OCI-LY1 (cell line): Measurements from ENCODE around the gene ARL6IP4.

ENCODE experiments used
- H2AFZ ChIP-seq: fragments of 200-600 bp; sonication (generic), shearing (Covaris generic); 2 replicates; pipeline ENCODE4 v1.6.0; 2014; ENCODE audit warnings: antibody characterized with exemption, mild to moderate bottlenecking, low read length
- H3F3A ChIP-seq: fragments of 200-600 bp; sonication (generic), shearing (Covaris generic); 2 replicates; pipeline ENCODE4 v1.6.0; 2014; ENCODE audit warnings: mild to moderate bottlenecking, antibody characterized with exemption, low read length, moderate library complexity; ENCODE audit not compliant: insufficient read depth
- H3K27ac ChIP-seq: fragments of 200-600 bp; sonication (generic); 2 replicates; pipeline ENCODE4 v1.5.1; 2014; ENCODE audit warnings: low read length, mixed run types, mild to moderate bottlenecking, low read depth; ENCODE audit not compliant: poor library complexity, severe bottlenecking
- H3K27me3 ChIP-seq: fragments of 200-600 bp; sonication (generic); 2 replicates; pipeline ENCODE4 v1.6.0; 2014; ENCODE audit warnings: antibody characterized with exemption, mild to moderate bottlenecking, low read length, moderate library complexity; ENCODE audit not compliant: insufficient read depth
- H3K36me3 ChIP-seq: fragments of 200-600 bp; sonication (generic); 2 replicates; pipeline ENCODE4 v1.6.1; 2014; ENCODE audit warnings: mild to moderate bottlenecking, antibody characterized with exemption, low read length, moderate library complexity, mixed read lengths; ENCODE audit not compliant: insufficient read depth
- H3K4me1 ChIP-seq: fragments of 200-600 bp; sonication (generic); 2 replicates; pipeline ENCODE4 v1.5.1; 2014; ENCODE audit warnings: mild to moderate bottlenecking, low read length, moderate library complexity; ENCODE audit not compliant: insufficient read depth, severe bottlenecking
- H3K4me2 ChIP-seq: fragments of 200-600 bp; sonication (generic), shearing (Covaris generic); 2 replicates; pipeline ENCODE4 v1.6.1; 2014; ENCODE audit warnings: low read length
- H3K4me3 ChIP-seq: fragments of 200-600 bp; sonication (generic); 2 replicates; pipeline ENCODE4 v1.5.1; 2014; ENCODE audit warnings: low read length, low read depth, mild to moderate bottlenecking, mixed read lengths; ENCODE audit not compliant: poor library complexity, severe bottlenecking
- H3K79me2 ChIP-seq: fragments of 200-600 bp; shearing (Covaris generic); 2 replicates; pipeline ENCODE4 v1.6.1; 2016; ENCODE audit warnings: mixed run types, low read length, mixed read lengths; ENCODE audit not compliant: insufficient read depth
- H3K9ac ChIP-seq: fragments of 200-600 bp; sonication (generic), shearing (Covaris generic); 2 replicates; pipeline ENCODE4 v1.6.1; 2014; ENCODE audit warnings: mild to moderate bottlenecking, low read length, mixed read lengths
- H3K9me2 ChIP-seq: fragments of 200-600 bp; sonication (generic), shearing (Covaris generic); 2 replicates; pipeline ENCODE4 v1.6.1; 2014; ENCODE audit warnings: low read depth, mild to moderate bottlenecking, low read length, mixed read lengths
- H3K9me3 ChIP-seq: fragments of 200-600 bp; shearing (Covaris generic); 2 replicates; pipeline ENCODE4 v1.6.1; 2014; ENCODE audit warnings: low read length, mixed read lengths
- H4K20me1 ChIP-seq: fragments of 200-600 bp; sonication (generic), shearing (Covaris generic); 2 replicates; pipeline ENCODE4 v1.6.0; 2016; ENCODE audit warnings: mild to moderate bottlenecking, low read length; ENCODE audit not compliant: insufficient read depth
- CTCF ChIP-seq: fragments of 200-600 bp; sonication (generic), shearing (Covaris generic); IDR thresholded peaks from 2 replicates; pipeline ENCODE4 v1.5.1; 2017; ENCODE audit warnings: mild to moderate bottlenecking, antibody characterized with exemption, low read length, moderate library complexity, mixed read lengths
- EZH2 ChIP-seq: fragments of 200-600 bp; sonication (generic), shearing (Covaris generic); IDR thresholded peaks from 2 replicates; pipeline ENCODE4 v1.8.0; 2017; ENCODE audit warnings: borderline replicate concordance, mixed run types, mild to moderate bottlenecking, antibody characterized with exemption, low read length, moderate library complexity, mixed read lengths

Gene ARL6IP4

GRCh38 chr12:122990561-122990960 is 10.1 kb downstream of the ARL6IP4 start:
- Histone ChIP-seq H3K79me2 (no peaks in the 10 kb centered on the region), H3K4me1 (no peaks in the 10 kb centered on the region), H3K27ac (no peak overlapping the region), H3K36me3 (peaks cover 89% of the 10 kb centered on the region), H3K4me3 (no peak overlapping the region), H3F3A (no peaks in the 10 kb centered on the region), H3K9me3 (no peaks in the 10 kb centered on the region), H3K9ac (no peak overlapping the region), H4K20me1 (no peaks in the 10 kb centered on the region), H3K27me3 (no peaks in the 10 kb centered on the region), H3K9me2 (no peaks in the 10 kb centered on the region), H2AFZ (no peak overlapping the region), H3K4me2 (no peak overlapping the region)
- TF ChIP-seq EZH2: no peak
- no peak for TF ChIP-seq CTCF

DNA sequence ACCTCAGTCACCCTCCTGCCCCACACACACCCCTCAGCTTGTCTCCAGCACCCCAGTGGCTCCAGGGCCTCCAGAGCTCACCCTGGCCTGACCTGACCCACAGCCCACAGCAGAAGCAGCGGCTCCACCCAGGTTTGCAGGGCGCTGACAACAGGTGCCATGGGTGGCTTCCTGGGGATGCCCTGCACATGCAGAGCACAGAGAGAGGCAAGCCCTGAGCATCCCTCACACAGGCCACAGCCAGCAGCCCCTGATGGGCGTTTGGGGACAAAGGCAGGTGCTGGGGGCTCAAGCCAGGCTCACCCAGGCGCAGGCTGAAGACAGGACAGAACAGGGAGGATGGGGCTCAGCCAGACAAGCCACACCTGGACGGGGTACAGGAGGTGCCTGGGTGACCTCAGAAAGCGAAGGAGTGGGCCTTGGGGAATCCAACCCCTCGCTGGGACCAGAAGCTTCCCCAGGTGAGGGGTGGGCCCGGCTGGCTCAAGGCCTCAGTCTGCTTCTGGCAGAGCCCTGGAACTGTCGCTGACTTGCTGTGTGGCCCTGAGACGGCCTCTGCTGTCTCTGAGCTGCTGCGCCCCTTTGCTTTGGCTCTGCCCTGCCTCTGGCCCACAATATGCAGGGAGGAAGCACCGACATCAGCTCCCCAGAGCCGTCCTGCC is 10.6 kb downstream of the ARL6IP4 start:
- no peak overlapping the region for H3K4me3 ChIP-seq
- H3K79me2 ChIP-seq: no peaks in the 10 kb centered on the region
- H4K20me1 ChIP-seq: no peaks in the 10 kb centered on the region
- H3K4me1 ChIP-seq: no peaks in the 10 kb centered on the region
- no peaks in the 10 kb centered on the region for H3K9me3 ChIP-seq
- no peaks in the 10 kb centered on the region for H3F3A ChIP-seq
- no peak overlapping the region for H3K27ac ChIP-seq
- H3K9me2 ChIP-seq: no peaks in the 10 kb centered on the region
- peaks cover 89% of the 10 kb centered on the region for H3K36me3 ChIP-seq
- H2AFZ ChIP-seq: no peak overlapping the region
- no peak overlapping the region for H3K9ac ChIP-seq
- no peak for TF ChIP-seq EZH2
- TF ChIP-seq CTCF: no peak
- H3K27me3 ChIP-seq: no peaks in the 10 kb centered on the region
- no peak overlapping the region for H3K4me2 ChIP-seq

DNA sequence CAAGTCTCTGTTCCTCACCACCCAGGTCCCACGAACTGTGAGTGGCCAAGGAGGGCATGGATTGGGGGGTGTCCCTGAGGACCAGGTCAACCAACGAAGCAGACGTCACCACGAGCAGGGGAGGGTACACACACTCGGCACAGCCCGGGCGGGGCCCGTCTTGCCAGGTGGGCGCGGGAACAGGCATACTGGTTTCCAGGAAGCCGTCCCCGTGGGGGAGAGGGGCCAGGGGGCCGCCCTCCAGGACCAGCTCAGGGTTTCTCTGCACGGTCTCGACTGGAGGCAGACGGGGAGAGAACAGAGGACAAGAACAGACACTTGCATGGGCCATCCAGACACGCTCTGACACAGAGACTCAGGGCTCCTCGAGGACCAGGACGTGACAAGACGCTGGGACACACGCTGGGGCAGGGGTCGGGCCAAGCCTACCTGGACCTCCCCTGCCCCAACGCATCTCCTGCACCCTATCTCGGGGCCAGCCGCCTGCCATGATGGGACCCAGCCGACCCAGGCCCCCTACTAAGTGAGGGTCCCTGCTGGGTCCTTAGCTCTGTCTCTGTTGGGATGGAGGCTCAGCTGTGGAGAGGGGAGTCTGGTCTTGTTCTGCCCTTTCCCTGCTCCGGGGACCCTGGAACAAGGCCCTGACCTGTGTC is 11.3 kb downstream of the ARL6IP4 start:
- no peaks in the 10 kb centered on the region for H3K4me1 ChIP-seq
- TF ChIP-seq EZH2 (no peak), CTCF (no peak)
- no peaks in the 10 kb centered on the region for H3K9me2 ChIP-seq
- H4K20me1 ChIP-seq: no peaks in the 10 kb centered on the region
- no peak overlapping the region for H2AFZ ChIP-seq
- no peak overlapping the region for H3K4me3 ChIP-seq
- H3K9me3 ChIP-seq: no peaks in the 10 kb centered on the region
- no peak overlapping the region for H3K9ac ChIP-seq
- H3K4me2 ChIP-seq: no peak overlapping the region
- no peaks in the 10 kb centered on the region for H3K27me3 ChIP-seq
- H3K27ac ChIP-seq: no peak overlapping the region
- H3F3A ChIP-seq: no peaks in the 10 kb centered on the region
- no peaks in the 10 kb centered on the region for H3K79me2 ChIP-seq
- H3K36me3 ChIP-seq: peaks cover 89% of the 10 kb centered on the region
